Measurements from ENCODE around the gene WBP11. TPM values are rescaled to one million over a fixed set of nuclear protein-coding genes. Genes with fewer than 3 reads are reported as not detected.
"Not testable (repeated sequence)": the region's sequence is repeated elsewhere in the genome, so short reads cannot be mapped to it uniquely, and the experiment has no call there.

WBP11 gene
- total RNA-seq, 1 experiment from 2014 or later: 25.3 TPM

DNA sequence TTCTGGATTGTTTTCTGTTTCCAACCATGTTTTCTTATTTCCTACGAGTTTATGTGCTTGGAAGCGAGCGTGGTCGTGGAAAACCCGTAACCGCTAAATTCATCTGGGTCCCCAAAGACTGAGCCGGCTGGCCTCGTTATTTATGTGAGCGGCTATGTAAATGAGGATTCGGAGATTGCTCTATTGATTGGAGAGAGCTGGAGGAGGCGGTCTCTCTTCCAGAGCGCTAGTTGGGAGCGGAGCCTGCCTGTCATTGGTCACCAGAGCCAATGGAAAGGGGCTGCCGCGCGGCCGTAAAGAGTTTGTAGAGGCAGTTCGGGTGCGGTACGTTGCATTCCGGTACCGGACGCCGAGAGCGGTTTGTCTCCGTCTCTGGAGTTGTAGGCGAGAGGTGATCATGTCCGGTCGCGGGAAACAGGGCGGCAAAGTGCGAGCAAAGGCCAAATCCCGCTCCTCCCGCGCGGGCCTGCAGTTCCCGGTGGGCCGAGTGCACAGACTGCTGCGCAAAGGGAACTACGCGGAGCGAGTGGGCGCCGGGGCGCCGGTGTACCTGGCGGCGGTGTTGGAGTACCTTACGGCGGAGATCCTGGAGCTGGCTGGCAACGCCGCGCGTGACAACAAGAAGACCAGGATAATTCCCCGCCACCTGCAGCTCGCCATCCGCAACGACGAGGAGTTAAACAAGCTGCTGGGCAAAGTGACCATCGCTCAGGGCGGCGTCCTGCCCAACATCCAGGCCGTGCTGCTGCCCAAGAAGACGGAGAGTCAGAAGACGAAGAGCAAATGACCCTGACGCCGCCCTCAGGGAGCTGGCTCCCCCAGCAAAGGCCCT lies 29.0 kb downstream of the WBP11 start:
- DNase-seq (ENCODE audit: extremely low read depth, low read depth): peak; percentile 89

DNA sequence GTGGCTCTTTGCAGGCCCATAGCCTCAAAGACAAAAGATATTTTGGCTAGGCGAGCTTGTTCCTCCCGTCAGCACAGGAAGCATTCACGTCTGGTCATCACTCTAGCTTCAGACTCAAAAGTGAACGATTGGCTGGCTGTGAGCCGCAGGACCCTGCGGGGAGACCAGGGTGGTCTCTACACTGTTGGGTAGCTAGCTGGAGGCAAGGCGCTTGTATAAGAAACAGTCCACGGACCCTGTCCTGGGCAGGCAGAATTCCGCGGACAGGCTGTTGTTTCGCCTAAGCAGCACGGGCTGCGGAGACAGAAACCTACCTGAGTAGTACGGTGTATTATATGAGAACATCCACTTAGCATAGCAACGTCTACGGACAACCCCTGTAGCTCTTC lies 29.6 kb downstream of the WBP11 start:
- no peak for DNase-seq (ENCODE audit: extremely low read depth, low read depth)

DNA sequence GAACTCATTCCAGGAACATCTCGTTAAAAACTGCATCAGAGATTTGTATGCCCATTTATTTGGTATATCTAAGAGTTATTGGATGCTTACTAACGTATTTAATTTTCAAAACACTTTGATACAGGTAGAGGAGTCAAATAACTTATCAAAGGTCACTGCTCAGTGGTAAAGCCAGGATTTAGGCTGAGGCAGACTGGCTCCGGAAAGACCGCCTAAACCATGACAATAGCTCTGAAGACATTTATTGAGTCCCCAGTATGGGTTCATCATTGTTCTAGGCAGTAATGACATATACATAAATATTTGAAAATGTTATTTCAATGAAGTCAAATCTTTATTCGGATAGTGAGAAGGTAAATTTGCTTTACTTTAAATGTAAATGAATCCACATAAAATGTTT lies 30.3 kb downstream of the WBP11 start:
- no peak for DNase-seq (ENCODE audit: extremely low read depth, low read depth)

DNA sequence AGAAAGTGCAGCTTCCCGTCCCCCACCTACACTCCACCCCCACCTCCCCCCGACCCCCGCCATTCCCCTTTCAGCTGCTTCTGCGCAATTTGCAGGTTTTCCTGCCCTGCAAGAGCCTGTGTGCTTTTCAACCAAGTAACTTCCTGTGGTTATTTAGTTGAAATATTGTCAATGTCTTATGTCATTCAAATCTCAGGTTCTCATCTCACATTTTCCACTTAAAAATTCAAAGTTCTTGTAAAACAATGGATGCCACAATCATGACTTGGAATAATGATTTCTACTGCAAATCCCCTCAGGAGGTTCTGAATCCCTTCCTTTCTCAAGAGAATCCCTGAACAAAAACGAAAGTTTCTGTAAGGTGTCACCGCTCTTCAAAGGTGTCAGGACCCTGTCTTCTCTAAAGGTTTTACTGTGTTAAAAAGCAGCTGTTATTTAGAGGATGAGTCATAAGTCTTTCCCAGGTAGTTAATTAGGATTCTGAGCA lies 31.6 kb downstream of the WBP11 start:
- no peak for DNase-seq (ENCODE audit: extremely low read depth, low read depth)

DNA sequence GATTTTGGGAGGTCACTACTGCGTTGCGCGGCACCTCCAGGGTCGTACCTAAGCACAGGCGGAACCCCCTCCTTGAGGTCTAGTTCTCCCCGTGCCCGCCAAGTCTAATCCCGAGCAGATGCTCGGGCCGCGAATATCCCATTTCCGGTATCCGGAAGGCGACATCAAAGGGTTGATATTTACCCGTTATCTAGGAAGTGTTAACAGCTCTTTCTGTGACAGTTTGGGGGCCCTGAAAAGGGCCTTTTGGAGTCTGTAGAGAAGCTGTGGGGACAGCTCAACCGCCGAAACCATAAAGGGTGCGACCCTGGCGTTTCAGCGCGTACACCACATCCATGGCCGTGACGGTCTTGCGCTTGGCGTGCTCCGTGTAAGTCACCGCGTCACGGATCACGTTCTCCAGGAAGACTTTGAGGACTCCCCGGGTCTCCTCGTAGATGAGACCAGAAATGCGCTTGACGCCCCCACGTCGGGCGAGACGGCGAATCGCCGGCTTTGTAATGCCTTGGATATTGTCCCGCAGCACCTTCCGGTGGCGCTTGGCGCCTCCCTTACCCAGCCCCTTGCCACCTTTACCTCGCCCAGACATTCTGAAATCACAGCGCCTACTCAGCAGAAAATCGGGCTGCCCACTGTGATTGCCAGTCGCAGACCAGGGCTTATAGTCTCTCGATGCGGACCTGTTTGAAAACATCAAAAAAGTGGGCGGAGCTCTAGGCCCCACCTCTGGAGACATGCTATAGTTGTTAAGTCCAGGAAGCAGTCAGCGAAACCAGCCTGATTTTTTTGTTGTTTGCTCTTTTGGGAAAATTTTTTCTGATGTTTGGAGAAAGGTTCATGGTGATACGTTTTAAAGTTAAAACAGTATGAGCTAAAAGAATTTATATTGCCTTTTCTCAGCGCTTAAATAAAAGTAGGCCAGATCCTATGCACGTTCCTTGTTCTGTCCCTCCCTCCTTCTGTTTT lies 32.5 kb downstream of the WBP11 start:
- DNase-seq (ENCODE audit: extremely low read depth, low read depth): peak; percentile 90

DNA sequence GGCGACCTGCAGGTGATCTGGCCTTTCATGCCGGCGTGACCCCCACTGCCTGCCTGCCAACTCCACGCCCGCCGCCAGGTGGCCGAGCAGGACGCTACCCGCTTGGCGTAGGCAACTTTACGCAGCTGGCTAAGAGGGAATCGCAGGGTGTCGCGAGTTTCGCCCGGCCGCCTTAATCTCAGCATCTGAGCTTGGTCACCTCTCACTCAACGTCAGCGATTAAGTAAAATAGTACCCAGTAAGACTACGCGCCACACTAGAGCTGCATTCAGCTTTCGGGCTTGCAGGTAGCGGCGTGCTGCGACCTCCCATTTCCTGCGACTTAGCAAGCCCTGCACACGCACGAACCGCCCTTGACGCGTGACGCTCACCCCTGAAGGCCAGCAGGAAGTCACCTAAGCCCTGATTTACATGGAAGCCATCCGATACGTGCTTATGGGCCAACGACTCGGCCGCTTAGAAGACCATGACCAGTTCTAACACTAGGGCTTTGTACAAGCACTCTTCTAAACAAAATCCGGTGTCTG lies 33.2 kb downstream of the WBP11 start:
- peak; percentile 61 for DNase-seq (ENCODE audit: extremely low read depth, low read depth)

DNA sequence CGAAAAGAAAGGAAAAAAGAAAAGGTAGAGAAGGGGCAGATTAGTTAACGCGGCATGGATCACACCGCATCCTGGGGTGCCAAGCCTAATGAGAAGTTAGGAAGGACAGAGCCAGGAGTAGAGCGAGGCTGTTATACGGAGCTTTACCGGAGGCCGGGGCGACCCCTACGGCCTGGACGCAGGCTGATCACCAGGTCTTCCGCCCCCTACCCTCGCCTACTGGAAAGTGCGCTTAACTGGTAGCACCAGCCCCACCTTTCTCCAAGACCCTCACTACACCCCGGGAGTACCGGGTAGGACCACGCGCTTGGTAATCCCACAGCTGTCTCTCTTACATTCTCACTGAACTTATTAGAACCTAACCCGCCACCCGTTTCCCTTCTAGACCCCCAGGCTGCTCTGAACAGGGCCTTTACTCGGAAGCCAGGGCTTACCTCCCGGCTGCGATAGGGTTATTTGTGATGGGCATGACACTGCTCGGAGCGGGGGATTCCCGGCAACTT lies 33.8 kb downstream of the WBP11 start:
- peak; percentile 5 for DNase-seq (ENCODE audit: extremely low read depth, low read depth)

DNA sequence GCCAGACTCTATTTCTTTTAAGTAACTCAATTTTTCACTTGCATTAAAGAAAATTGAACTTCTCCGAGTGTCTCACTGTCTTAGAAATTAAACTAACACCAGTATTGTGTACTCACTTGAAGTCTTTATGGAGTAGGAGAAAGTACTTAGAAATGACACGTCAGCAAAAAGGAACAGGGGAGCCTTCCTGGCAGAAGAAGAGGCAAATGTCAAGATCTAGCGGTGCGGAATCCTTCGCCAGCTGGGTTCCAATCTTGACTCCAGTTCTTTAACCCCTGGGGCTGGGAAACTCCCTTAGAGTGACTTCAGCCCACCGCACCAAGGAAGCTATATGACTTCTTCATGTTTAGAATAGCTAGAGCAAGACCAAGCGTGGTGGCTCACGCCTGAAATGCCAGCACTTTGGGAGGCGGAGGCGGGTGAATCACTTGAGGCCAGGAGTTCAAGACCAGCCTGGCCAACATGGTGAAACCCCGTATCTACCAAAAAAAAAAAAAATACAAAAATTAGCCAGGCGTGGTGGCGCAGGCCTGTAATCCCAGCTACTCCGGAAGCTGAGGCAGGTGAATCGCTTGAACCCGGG lies 34.4 kb downstream of the WBP11 start:
- no peak for DNase-seq (ENCODE audit: extremely low read depth, low read depth)

DNA sequence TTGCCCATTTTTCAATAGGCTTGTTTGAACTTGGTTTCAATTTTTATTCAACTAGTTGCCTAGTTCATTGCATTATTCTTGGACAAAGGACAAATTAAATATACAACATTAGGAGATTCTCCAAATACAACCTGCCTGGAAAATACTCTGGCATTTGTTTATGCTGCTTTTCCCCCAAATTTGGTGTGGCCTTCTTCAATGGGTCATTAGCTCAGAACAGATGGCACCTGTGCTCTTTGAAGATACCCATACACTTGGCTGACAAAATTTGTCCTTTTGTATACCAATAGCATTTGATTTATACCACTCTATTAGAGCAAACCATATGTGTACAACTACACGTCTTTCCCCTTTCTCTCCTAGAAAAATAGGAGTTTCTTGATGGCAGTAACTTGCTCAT lies 35.7 kb downstream of the WBP11 start:
- DNase-seq (ENCODE audit: extremely low read depth, low read depth): no peak

DNA sequence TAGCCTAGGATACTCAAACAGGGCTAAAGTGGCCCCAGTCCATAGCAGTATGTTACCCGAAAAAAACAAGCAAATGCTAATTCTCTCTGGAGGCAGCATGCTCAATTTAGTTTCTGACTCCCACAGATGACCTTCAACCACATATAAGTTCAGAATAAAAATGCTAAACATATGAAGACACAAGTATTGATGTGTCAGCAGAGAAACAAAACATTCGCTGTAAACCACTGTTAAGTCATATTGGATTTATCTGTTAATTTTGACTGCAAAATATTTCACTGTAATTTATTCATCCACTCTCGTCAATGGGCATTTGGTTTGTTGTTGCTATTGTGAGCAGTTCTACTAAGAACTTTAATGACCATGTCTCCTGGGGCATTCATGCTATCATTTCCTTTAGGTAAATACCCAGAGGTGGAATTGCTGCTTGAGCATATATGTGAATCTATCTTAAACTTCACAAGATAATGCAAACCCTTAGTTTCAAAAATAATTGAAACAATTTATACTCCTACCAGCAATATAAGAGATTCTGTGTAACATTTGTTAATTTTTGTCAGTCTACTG lies 36.5 kb downstream of the WBP11 start:
- DNase-seq (ENCODE audit: extremely low read depth, low read depth): no peak

DNA sequence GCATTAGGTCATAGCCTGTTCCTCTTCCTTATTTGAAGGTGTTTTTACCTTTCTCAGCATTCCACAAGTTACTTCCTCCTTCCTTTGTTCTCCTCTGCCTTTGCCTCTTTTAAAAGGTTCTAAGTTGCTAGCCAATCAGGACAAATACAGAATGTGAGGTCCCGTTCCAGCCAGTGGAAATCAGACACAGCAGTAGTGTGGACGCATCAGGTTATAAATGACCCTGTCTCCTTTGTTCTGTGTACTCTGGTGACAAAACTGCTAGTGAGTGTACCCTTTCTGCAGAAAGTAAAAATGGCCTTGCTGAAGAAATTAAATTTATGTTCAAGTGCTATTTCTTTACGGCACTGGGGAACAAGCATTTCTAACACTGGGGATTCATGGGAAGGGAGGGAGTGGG lies 37.3 kb downstream of the WBP11 start:
- DNase-seq (ENCODE audit: extremely low read depth, low read depth): not testable (repeated sequence)

DNA sequence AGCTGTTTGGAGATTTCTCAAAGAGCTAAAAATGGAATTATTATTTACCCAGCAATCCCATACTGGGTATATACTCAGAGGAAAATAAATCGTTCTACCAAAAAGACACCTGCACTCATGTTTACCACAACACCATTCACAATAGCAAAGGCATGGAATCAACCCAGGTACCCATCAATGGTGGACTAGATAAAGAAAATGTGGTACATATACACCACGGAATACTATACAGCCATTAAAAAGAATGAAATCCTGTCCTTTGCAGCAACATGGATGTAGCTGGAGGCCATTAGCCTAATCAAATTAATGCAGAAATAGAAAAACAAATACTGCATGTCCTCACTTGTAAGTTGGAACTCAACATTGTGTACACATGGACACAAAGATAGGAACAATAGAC lies 37.9 kb downstream of the WBP11 start:
- no peak for DNase-seq (ENCODE audit: extremely low read depth, low read depth)

DNA sequence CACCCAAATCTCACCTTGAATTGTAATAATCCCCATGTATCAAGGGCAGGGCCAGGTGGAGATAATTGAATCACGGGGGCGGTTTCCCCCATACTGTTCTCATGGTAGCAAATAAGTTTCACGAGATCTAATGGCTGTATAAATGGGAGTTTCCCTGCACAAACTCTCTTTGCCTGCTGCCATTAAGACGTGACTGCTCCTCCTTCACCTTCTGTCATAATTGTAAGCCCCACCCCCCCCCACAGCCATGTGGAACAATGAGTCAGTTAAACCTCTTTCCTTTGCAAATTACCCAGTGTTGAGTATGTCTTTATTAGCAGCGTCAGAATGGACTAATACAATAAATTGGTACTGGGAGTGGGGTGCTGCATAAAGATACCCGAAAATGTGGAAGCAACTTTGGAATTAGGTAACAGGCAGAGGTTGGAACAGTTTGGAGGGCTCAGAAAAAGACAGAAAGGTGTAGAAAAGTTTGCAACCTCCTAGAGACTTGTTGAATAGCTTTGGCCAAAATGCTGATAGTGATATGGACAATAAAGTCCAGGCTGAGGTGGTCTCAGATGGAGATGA lies 43.5 kb downstream of the WBP11 start:
- DNase-seq (ENCODE audit: extremely low read depth, low read depth): not testable (repeated sequence)

DNA sequence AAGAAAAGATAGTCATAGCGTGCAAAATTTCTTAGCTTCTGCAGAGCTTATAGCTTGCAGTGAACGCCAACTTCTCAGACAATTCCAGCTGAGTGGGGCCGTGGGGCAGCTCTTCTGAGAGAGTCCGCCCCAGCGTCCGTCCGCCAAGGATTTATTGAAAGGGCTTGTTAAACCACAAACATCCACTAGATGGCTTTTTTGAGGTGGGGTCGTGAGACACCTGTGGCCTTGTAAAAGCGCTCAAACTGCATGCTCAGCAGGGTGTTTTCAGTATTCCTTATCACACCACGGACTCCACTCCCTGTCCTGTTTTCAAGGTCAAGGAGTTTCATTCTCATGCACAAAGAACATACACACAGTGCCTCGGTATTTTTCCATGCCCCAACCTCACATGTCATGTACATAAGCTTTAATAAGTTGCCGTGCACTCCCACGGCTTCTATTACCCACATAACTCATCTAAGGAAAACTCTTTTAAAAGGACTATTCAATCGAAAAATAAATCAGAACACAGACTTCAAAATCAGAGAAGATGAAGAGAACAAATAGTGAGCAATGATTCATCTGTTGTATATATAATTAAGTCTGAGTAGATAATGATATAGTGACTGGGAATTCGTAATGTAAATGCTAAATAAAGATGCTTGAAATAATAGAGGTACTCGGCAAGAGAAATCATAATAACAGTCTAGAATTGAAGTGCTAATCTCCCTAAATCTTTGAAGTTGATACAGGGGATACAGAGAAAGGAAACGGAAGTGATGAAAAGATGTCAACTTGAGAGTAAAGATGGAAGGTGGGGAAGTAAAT lies 46.7 kb downstream of the WBP11 start:
- DNase-seq (ENCODE audit: extremely low read depth, low read depth): no peak

DNA sequence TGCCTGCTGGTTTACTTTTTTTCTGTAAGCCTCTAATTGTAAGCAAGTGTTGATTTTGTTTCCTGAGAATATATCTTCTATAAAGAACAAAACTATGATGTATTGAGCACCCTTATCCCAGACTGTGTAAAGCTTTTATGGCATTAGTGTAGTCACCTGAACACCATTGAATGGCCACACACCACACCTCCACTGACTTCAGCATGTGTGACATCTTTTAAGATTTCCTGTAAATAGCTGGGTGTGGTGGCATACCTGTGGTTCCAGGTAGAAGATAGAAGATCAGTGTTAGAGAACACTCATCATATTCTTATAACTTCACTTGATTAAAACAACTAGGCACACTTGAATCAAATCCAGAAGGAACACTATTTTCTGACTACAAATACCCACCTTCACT lies 51.3 kb downstream of the WBP11 start:
- DNase-seq (ENCODE audit: extremely low read depth, low read depth): no peak

DNA sequence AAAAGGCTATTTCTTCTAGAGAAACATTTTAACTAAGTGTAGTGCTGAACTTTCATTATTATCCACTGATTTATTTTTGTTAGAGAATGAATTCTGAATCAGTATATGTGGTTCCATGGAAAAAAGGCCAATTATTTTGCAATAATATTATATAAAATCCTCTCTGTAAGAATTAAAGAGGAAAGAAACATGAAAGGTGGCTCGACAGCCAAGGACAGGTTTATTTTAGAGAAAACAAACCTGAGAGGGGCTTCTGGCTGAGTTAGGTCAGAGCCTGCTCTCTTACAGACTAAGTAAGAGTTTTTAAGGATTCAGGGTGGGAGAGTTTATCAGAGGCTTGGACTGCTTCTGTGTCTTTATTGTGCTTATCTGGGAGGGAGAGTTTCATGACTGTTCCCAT lies 60.2 kb downstream of the WBP11 start:
- no peak for DNase-seq (ENCODE audit: extremely low read depth, low read depth)

DNA sequence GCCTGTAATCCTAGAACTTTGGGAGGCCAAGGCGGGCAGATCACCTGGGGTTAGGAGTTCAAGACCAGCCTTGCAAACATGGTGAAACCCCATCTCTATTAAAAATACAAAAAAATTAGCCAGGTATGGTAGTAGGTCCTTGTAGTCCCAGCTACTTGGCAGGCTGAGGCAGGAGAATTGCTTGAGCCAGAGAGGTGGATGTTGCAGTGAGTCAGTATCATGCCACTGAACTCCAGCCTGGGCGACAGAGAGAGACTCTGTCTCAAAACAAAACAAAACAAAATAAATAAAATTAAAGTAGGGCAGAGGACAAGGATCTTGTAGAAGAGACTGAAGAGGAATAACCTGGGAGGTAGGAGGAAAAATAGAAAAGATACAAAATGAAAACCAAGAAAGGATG lies 61.3 kb downstream of the WBP11 start:
- DNase-seq (ENCODE audit: extremely low read depth, low read depth): no peak

DNA sequence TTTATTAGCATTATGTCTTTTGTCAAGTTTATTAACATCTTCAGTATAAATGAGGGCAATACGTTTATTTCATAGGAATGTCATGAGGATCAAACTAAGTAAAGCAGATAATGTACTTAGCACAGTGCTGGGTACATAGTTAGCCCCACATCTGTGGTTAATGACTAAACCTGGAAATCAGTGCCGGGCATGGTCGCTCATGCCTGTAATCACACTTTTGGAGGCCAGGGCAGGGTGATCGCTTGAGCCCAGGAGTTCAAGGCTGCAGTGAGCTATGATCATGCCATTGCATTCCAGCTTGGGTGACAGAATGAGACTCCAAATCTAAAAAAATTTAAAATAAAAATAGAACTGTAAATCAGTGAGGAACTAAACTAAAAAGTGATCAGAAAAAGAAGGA lies 62.1 kb downstream of the WBP11 start:
- DNase-seq (ENCODE audit: extremely low read depth, low read depth): no peak

DNA sequence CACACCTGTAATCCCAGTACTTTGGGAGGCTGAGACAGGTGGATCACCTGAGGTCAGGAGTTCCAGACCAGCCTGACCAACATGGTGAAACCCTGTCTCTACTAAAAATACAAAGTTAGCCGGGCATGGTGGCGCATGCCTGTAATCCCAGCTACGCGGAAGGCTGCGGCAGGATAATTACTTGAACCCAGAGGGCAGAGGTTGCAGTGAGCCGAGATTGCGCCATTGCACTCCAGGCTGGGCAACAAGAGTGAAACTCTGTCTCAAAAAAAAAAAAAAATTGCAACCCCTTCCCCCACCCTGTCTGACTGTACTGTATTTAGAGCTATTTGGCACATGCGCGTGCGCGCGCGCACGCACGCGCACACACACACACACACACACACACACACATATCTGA lies 66.8 kb downstream of the WBP11 start:
- not testable (repeated sequence) for DNase-seq (ENCODE audit: extremely low read depth, low read depth)

Measured in NCI-H460 (cell line).